HEK293 (cell line): ENCODE data around the gene NF2.
"Not testable (repeated sequence)": the region's sequence is repeated elsewhere in the genome, so short reads cannot be mapped to it uniquely, and the experiment has no call there.

Source experiments
- GFI1B ChIP-seq: fragments of 450-650 bp; formaldehyde crosslinking; IDR thresholded peaks from 2 replicates; pipeline ENCODE4 v1.5.1; 2016; ENCODE audit warnings: missing biosample characterization, missing genetic modification characterization
- TCF7L2 ChIP-seq: IDR thresholded peaks from 2 replicates; pipeline ENCODE4 v1.6.1; 2011; ENCODE audit warnings: low read depth, mild to moderate bottlenecking, inconsistent platforms, low read length, moderate library complexity, borderline replicate concordance
- ZNF248 ChIP-seq: fragments of 450-650 bp; formaldehyde crosslinking; IDR thresholded peaks from 2 replicates; pipeline ENCODE4 v1.5.1; 2017; ENCODE audit warnings: missing biosample characterization, missing genetic modification characterization
- TF ChIP-seq, protein P1 (sequence below): fragments of 450-650 bp; formaldehyde crosslinking; IDR thresholded peaks from 2 replicates; pipeline ENCODE4 v1.5.1; 2016; ENCODE audit warnings: missing biosample characterization, missing genetic modification characterization
- TF ChIP-seq, protein P2 (sequence below): fragments of 450-650 bp; formaldehyde crosslinking; IDR thresholded peaks from 2 replicates; pipeline ENCODE4 v1.5.1; 2017; ENCODE audit warnings: missing biosample characterization, mild to moderate bottlenecking, missing genetic modification characterization, moderate library complexity

- TF ChIP-seq GFI1B; TCF7L2; ZNF248 (tag by site-specific recombination): not testable (repeated sequence)
- TF ChIP-seq, protein P1, sequence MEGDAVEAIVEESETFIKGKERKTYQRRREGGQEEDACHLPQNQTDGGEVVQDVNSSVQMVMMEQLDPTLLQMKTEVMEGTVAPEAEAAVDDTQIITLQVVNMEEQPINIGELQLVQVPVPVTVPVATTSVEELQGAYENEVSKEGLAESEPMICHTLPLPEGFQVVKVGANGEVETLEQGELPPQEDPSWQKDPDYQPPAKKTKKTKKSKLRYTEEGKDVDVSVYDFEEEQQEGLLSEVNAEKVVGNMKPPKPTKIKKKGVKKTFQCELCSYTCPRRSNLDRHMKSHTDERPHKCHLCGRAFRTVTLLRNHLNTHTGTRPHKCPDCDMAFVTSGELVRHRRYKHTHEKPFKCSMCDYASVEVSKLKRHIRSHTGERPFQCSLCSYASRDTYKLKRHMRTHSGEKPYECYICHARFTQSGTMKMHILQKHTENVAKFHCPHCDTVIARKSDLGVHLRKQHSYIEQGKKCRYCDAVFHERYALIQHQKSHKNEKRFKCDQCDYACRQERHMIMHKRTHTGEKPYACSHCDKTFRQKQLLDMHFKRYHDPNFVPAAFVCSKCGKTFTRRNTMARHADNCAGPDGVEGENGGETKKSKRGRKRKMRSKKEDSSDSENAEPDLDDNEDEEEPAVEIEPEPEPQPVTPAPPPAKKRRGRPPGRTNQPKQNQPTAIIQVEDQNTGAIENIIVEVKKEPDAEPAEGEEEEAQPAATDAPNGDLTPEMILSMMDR (tag by site-specific recombination): not testable (repeated sequence)
- TF ChIP-seq, protein P2, sequence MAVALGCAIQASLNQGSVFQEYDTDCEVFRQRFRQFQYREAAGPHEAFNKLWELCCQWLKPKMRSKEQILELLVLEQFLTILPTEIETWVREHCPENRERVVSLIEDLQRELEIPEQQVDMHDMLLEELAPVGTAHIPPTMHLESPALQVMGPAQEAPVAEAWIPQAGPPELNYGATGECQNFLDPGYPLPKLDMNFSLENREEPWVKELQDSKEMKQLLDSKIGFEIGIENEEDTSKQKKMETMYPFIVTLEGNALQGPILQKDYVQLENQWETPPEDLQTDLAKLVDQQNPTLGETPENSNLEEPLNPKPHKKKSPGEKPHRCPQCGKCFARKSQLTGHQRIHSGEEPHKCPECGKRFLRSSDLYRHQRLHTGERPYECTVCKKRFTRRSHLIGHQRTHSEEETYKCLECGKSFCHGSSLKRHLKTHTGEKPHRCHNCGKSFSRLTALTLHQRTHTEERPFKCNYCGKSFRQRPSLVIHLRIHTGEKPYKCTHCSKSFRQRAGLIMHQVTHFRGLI (tag by site-specific recombination): not testable (repeated sequence)
Observed at GRCh38 chr22:29566513-29566912, 36.9 kb upstream of the NF2 start.
